Endothelial cell (in vitro differentiated cells): ENCODE measurements around the gene DCAF11. TPM values are rescaled to one million over a fixed set of nuclear protein-coding genes. Genes with fewer than 3 reads are reported as not detected.
A peak's percentile ranks its signal among the peaks of the same experiment; 100 is the strongest.

Source experiments
- DNase-seq: peaks from one replicate; pipeline ENCODE4 v3.0.0; 2021; ENCODE audit warnings: low spot score
- H3K27ac Mint-ChIP-seq: one replicate; pipeline ENCODE4 v1.8.0; 2021; ENCODE audit warnings: mixed read lengths, inconsistent platforms; ENCODE audit not compliant: unreplicated experiment
- H3K27me3 Mint-ChIP-seq: one replicate; pipeline ENCODE4 v1.8.0; 2021; ENCODE audit warnings: mild to moderate bottlenecking, moderate library complexity, mixed read lengths, inconsistent platforms; ENCODE audit not compliant: unreplicated experiment
- H3K36me3 Mint-ChIP-seq: one replicate; pipeline ENCODE4 v1.8.0; 2021; ENCODE audit warnings: mild to moderate bottlenecking, low read depth, mixed read lengths, inconsistent platforms; ENCODE audit not compliant: unreplicated experiment
- H3K4me1 Mint-ChIP-seq: one replicate; pipeline ENCODE4 v1.8.0; 2021; ENCODE audit warnings: mild to moderate bottlenecking, mixed read lengths, inconsistent platforms; ENCODE audit not compliant: unreplicated experiment
- H3K4me3 Mint-ChIP-seq: one replicate; pipeline ENCODE4 v1.8.0; 2021; ENCODE audit warnings: mild to moderate bottlenecking, mixed read lengths, inconsistent platforms; ENCODE audit not compliant: unreplicated experiment
- H3K9me3 Mint-ChIP-seq: one replicate; pipeline ENCODE4 v1.8.0; 2021; ENCODE audit warnings: mixed read lengths, inconsistent platforms; ENCODE audit not compliant: unreplicated experiment
- total RNA-seq: library from RNA; stranded (reverse); fragmentation: NEBNext Ultra II Directional; extraction: Animal tissue kit (Norgen Biotek cat#: 25700); gene quantifications from one replicate; pipeline ENCODE4 v1.2.1, GENCODE V29; 2021; ENCODE audit not compliant: unreplicated experiment
- TF ChIP-seq, protein P1 (sequence below): fragments of 200-600 bp; sonication (generic); IDR thresholded peaks from one replicate; pipeline ENCODE4 v1.5.0; 2021; ENCODE audit warnings: antibody characterized with exemption; ENCODE audit not compliant: unreplicated experiment

Gene DCAF11
- total RNA-seq, 1 donor from 2014 or later, result 38.2 TPM

DNA sequence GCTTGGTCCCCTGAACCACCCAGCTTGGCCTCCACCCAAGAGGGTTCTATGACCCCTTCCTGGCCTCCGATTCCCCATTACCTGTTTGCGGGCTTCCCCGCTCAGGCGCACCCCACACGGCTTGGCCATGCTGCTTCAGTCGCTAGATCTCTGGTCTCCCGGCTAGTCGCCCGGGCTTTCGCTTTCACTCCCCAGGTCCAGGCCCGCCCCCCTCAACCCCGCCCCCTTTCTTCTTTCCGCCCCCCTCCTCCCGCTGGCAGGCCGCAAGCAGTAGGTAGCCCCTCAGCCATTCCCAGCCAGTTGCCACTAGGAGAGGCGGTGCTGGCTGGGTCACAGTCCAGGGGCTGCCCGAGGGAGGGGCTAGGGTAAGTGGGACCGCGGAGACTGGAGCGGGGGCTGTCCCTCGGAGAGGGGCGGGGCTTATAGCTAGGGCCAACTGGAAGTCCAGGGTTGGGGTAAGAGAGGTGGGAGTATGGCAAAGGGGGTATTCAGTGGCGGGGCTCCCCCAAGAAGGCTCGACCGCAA lies 31.9 kb downstream of the DCAF11 start, which contains the start of gene PSME2:
TSS of gene PSME2 (minus strand) at position 158 of the 525 bp plus-strand sequence. CDS start at position 129, 29 bp downstream.
- Mint-ChIP-seq H3K36me3 (peaks cover 34% of the 10 kb centered on the region), H3K4me3 (peak within 1 kb of the TSS; percentile 96), H3K4me1 (peaks cover 27% of the 10 kb centered on the region), H3K27me3 (peaks cover 17% of the 10 kb centered on the region), H3K27ac (peak within 1 kb of the TSS; percentile 84), H3K9me3 (no peaks in the 10 kb centered on the region)
- peak; percentile 96 for DNase-seq
- TF ChIP-seq, protein P1, sequence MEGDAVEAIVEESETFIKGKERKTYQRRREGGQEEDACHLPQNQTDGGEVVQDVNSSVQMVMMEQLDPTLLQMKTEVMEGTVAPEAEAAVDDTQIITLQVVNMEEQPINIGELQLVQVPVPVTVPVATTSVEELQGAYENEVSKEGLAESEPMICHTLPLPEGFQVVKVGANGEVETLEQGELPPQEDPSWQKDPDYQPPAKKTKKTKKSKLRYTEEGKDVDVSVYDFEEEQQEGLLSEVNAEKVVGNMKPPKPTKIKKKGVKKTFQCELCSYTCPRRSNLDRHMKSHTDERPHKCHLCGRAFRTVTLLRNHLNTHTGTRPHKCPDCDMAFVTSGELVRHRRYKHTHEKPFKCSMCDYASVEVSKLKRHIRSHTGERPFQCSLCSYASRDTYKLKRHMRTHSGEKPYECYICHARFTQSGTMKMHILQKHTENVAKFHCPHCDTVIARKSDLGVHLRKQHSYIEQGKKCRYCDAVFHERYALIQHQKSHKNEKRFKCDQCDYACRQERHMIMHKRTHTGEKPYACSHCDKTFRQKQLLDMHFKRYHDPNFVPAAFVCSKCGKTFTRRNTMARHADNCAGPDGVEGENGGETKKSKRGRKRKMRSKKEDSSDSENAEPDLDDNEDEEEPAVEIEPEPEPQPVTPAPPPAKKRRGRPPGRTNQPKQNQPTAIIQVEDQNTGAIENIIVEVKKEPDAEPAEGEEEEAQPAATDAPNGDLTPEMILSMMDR, result no peak

DNA sequence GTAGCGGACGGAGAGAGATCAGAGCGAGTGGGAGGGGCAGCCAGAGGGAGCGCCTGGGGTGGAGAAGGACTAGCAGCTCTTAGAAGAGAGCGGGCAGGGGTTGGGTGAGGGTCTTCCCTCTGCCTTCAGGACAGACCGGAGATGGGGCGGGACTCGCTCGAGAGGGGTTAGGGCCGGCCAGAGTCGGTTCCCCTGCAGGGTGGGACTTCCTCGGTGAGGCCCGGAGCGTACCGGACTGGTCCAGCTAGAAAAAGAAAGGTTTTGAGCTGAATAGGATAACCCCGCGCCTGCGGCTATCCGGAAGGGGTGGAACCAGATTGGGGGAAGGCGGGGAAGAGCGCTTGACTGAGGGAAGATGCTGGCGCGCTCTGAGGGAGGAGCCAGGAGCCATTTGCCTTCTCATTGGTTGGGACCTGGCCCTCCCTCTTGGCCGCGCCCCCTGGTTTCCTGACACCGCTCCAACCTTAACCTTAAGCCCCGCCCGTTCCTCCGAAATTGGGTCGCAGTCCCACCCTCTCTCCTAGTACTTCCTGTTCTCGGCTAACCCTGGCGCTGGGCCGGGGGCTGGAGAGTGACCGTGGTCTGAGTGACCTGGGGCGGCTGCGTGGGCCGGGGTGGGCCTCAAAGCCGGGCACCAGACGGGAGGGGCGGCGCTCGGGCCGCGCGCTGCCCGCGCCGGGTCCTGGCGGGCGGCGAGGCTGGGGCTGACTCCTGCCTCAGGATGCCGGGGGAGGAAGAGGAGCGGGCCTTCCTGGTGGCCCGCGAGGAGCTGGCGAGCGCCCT lies 32.6 kb downstream of the DCAF11 start, which contains the start of gene RNF31:
TSS of gene RNF31 (plus strand) at position 521 of the 783 bp plus-strand sequence. CDS start at position 722, 201 bp downstream.
- peaks cover 27% of the 10 kb centered on the region for H3K4me1 Mint-ChIP-seq
- H3K27ac Mint-ChIP-seq, result peak within 1 kb of the TSS; percentile 89
- no peaks in the 10 kb centered on the region for H3K9me3 Mint-ChIP-seq
- DNase-seq, result peak; percentile 90
- TF ChIP-seq, protein P1, result no peak
- H3K4me3 Mint-ChIP-seq, result peak within 1 kb of the TSS; percentile 96
- peaks cover 39% of the 10 kb centered on the region for H3K36me3 Mint-ChIP-seq
- peaks cover 17% of the 10 kb centered on the region for H3K27me3 Mint-ChIP-seq

DNA sequence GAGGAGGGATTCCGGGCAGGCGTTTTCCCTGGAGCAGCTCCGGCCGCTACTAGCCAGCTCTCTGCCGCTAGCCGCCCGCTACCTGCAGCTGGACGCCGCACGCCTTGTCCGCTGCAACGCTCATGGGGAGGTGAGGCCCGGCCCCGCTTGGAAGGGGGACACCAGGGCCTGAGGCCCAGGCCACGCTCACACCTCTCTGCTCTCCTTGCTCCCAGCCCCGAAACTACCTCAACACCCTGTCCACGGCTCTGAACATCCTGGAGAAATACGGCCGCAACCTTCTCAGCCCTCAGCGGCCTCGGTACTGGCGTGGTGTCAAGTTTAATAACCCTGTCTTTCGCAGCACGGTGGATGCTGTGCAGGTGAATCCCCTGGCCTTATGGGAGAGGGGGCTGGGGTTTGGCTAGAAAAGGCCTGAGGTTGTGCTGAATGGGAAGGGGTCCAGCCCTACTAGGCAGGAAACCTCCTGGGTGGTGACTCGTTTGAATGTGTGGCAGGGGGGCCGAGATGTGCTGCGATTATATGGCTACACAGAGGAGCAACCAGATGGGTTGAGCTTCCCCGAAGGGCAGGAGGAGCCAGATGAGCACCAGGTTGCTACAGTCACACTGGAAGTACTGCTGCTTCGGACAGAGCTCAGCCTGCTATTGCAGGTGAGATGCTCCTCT lies 33.3 kb downstream of the DCAF11 start:
- TF ChIP-seq, protein P1, result no peak
- Mint-ChIP-seq H3K27me3 (peaks cover 17% of the 10 kb centered on the region), H3K27ac (peak overlapping the region; percentile 89), H3K36me3 (peaks cover 38% of the 10 kb centered on the region), H3K4me3 (peak overlapping the region; percentile 94), H3K4me1 (peaks cover 27% of the 10 kb centered on the region), H3K9me3 (no peaks in the 10 kb centered on the region)
- DNase-seq, result no peak

DNA sequence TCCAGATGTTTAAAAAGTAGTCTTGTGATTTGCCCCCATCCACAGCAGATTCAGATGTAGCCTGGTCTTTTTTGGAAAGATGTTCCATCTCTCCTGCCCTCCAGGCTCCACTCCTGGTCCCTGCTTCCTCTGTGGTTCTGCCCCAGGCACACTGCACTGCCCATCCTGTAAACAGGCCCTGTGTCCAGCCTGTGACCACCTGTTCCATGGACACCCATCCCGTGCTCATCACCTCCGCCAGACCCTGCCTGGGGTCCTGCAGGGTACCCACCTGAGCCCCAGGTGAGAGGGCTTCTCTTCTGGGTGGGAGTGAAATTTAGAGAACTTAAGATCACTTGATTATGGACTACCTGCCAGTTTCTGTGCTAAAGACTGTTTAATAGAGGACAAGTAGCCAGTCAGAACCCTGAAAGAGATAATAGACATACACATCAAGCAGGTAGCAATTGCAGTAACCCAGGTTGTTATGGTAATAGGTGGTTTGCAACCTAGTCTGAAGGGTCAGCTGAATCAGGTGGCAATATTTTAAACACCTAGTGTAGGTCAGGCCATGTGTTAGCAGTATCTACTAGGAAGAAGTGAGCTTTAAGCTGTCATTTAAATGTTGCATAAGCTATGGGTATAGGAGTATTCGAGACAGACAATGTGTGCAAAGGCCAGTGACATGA lies 34.9 kb downstream of the DCAF11 start:
- peaks cover 29% of the 10 kb centered on the region for H3K36me3 Mint-ChIP-seq
- peak overlapping the region; percentile 94 for H3K4me3 Mint-ChIP-seq
- H3K4me1 Mint-ChIP-seq, result peaks cover 27% of the 10 kb centered on the region
- TF ChIP-seq, protein P1, result no peak
- H3K9me3 Mint-ChIP-seq, result no peaks in the 10 kb centered on the region
- no peak for DNase-seq
- H3K27me3 Mint-ChIP-seq, result peaks cover 15% of the 10 kb centered on the region
- no peak overlapping the region for H3K27ac Mint-ChIP-seq
